HCT116 (cell line): ENCODE results near the gene RIT2. TPM values are rescaled to one million over a fixed set of nuclear protein-coding genes. Genes with fewer than 3 reads are reported as not detected.

Source experiments
- ATAC-seq: fragments of 200-7000 bp; cut with Tn5 transposase; 2 replicates; pipeline ENCODE4 v1.9.1; 2020; ENCODE audit warnings: mild to moderate bottlenecking, moderate library complexity
- BruUV-seq: library from RNA; stranded (reverse); fragments of 400-500 nt; replicated peaks from 2 replicates; lab custom pipeline; 2021; lab: Mats Ljungman, UMichigan
- CTCF ChIA-PET: fragments of 300-600 bp; sonication (Branson Sonifier 250); formaldehyde crosslinking; loops from one replicate; lab custom pipeline; 2021; ENCODE audit warnings: antibody characterized with exemption; lab: Charles Lee
- POLR2A ChIA-PET: fragments of 300-600, 350-600 bp; sonication (Branson Sonifier 250); formaldehyde crosslinking; loops from one replicate; lab custom pipeline; 2021; ENCODE audit warnings: antibody characterized with exemption; lab: Charles Lee
- RAD21 ChIA-PET, 2 experiments: fragments of 300-600 bp; sonication (Branson Sonifier 250); formaldehyde crosslinking; loops; one replicate each; lab custom pipeline; 2023; ENCODE audit warnings: low total read pairs in 2 of 2; ENCODE audit not compliant: uncharacterized antibody in 2 of 2, unreplicated experiment in 2 of 2, low non-redundant PET in 1 of 2; lab: Charles Lee
- DNase-seq: peaks from one replicate; pipeline ENCODE4 v3.0.0-alpha.2; 2010; ENCODE audit warnings: low read depth, low spot score
- H2AFZ ChIP-seq: fragments of 200-600 bp; shearing (Covaris generic), sonication (generic); 2 replicates; pipeline ENCODE4 v1.6.1; 2017; ENCODE audit warnings: low read depth, mixed run types, mixed read lengths, antibody characterized with exemption, low read length; ENCODE audit not compliant: poor library complexity, severe bottlenecking
- H3K27ac ChIP-seq: 2 replicates; pipeline ENCODE4 v1.5.1; 2012; ENCODE audit warnings: low read depth, low read length
- H3K27me3 ChIP-seq: fragments of 200-600 bp; sonication (generic); 2 replicates; pipeline ENCODE4 v1.6.1; 2016; ENCODE audit warnings: mixed run types, low read length, mixed read lengths; ENCODE audit not compliant: insufficient read depth
- H3K36me3 ChIP-seq, 2 experiments: fragments of 200-500 bp in 1 of 2; fragments of 200-600 bp in 1 of 2; sonication (Bioruptor generic) in 1 of 2; sonication (generic) in 1 of 2; 2 replicates each; pipeline versions ENCODE4 v1.5.1 to v1.6.1; 2014 to 2016; ENCODE audit warnings: low read length in 2 of 2, inconsistent platforms in 1 of 2, mixed read lengths in 1 of 2, mixed run types in 1 of 2; ENCODE audit not compliant: insufficient read depth in 2 of 2, control insufficient read depth in 1 of 2
- H3K4me1 ChIP-seq, 2 experiments: fragments of 200-600 bp in 1 of 2; sonication (generic) in 1 of 2; 2 replicates each; pipeline versions ENCODE4 v1.5.1 to v1.6.1; 2012 to 2017; ENCODE audit warnings: low read length in 2 of 2, inconsistent platforms in 1 of 2, mild to moderate bottlenecking in 1 of 2, mixed read lengths in 1 of 2, mixed run types in 1 of 2, moderate library complexity in 1 of 2; ENCODE audit not compliant: insufficient read depth in 2 of 2, control insufficient read depth in 1 of 2
- H3K4me2 ChIP-seq: fragments of 200-600 bp; sonication (generic); 2 replicates; pipeline ENCODE4 v1.6.1; 2017; ENCODE audit warnings: mixed run types, low read length, mixed read lengths
- H3K4me3 ChIP-seq, 2 experiments: fragments of 200-600 bp in 1 of 2; sonication (generic) in 1 of 2; replicated peaks in 1 of 2; 2 replicates each; pipeline ENCODE4 v1.5.1; 2011 to 2016; ENCODE audit warnings: low read length in 2 of 2, control low read depth in 1 of 2, low read depth in 1 of 2, mild to moderate bottlenecking in 1 of 2, mixed read lengths in 1 of 2, mixed run types in 1 of 2
- H3K79me2 ChIP-seq: fragments of 200-600 bp; sonication (generic); 2 replicates; pipeline ENCODE4 v1.6.1; 2017; ENCODE audit warnings: mild to moderate bottlenecking, mixed run types, low read length, moderate library complexity, mixed read lengths; ENCODE audit not compliant: insufficient read depth
- H3K9ac ChIP-seq: fragments of 200-600 bp; sonication (generic); 2 replicates; pipeline ENCODE4 v1.6.1; 2016; ENCODE audit warnings: low read length, mixed read lengths
- H3K9me2 ChIP-seq: fragments of 200-600 bp; sonication (generic), shearing (Covaris generic); 2 replicates; pipeline ENCODE4 v1.6.1; 2017; ENCODE audit warnings: mixed run types, mild to moderate bottlenecking, moderate library complexity; ENCODE audit not compliant: insufficient read depth
- H3K9me3 ChIP-seq, 2 experiments: fragments of 200-500 bp in 1 of 2; fragments of 200-600 bp in 1 of 2; sonication (Bioruptor generic) in 1 of 2; sonication (generic) in 1 of 2; 2 replicates each; pipeline ENCODE4 v1.6.1; 2014 to 2017; ENCODE audit warnings: low read length in 2 of 2, mixed read lengths in 2 of 2, inconsistent platforms in 1 of 2, low read depth in 1 of 2, mild to moderate bottlenecking in 1 of 2, mixed run types in 1 of 2, moderate library complexity in 1 of 2; ENCODE audit not compliant: control insufficient read depth in 1 of 2, insufficient read depth in 1 of 2
- H4K20me1 ChIP-seq: fragments of 200-600 bp; sonication (generic), shearing (Covaris generic); 2 replicates; pipeline ENCODE4 v1.6.1; 2017; ENCODE audit warnings: mixed run types, mild to moderate bottlenecking, moderate library complexity; ENCODE audit not compliant: insufficient read depth
- ATF3 ChIP-seq: IDR thresholded peaks from 2 replicates; pipeline ENCODE4 v1.6.1; 2012
- CBX3 ChIP-seq: IDR thresholded peaks from 2 replicates; pipeline ENCODE4 v1.6.1; 2012; ENCODE audit warnings: low read depth
- CEBPB ChIP-seq: IDR thresholded peaks from 2 replicates; pipeline ENCODE4 v1.6.1; 2012; ENCODE audit warnings: low read depth
- CTCF ChIP-seq, 3 experiments: fragments of 200-600 bp in 1 of 3; sonication (generic) in 1 of 3; IDR thresholded peaks in 2 of 3; conservative IDR thresholded peaks in 1 of 3; 2 replicates each; pipeline ENCODE4 v1.5.1; 2012 to 2017; ENCODE audit warnings: low read depth in 2 of 3, low read length in 2 of 3, antibody characterized with exemption in 1 of 3, borderline replicate concordance in 1 of 3, control low read depth in 1 of 3, mild to moderate bottlenecking in 1 of 3, mixed read lengths in 1 of 3, mixed run types in 1 of 3, moderate library complexity in 1 of 3; ENCODE audit not compliant: insufficient read depth in 1 of 3
- EGR1 ChIP-seq: IDR thresholded peaks from 2 replicates; pipeline ENCODE4 v1.6.1; 2012; ENCODE audit warnings: low read depth
- ELF1 ChIP-seq: IDR thresholded peaks from 2 replicates; pipeline ENCODE4 v1.6.1; 2012; ENCODE audit warnings: low read depth, borderline replicate concordance
- EZH2 ChIP-seq: fragments of 200-600 bp; sonication (generic); IDR thresholded peaks from 2 replicates; pipeline ENCODE4 v1.6.1; 2017; ENCODE audit warnings: antibody characterized with exemption, mixed run types
- EZH2phosphoT487 ChIP-seq: fragments of 200-600 bp; IDR thresholded peaks from 2 replicates; pipeline ENCODE4 v1.6.1; 2018; ENCODE audit warnings: antibody characterized with exemption, borderline replicate concordance
- POLR2AphosphoS5 ChIP-seq: IDR thresholded peaks from 2 replicates; pipeline ENCODE4 v1.6.1; 2011; ENCODE audit warnings: mild to moderate bottlenecking, low read depth, low read length, moderate library complexity
- RAD21 ChIP-seq: IDR thresholded peaks from 2 replicates; pipeline ENCODE4 v1.6.1; 2012; ENCODE audit warnings: low read depth, mild to moderate bottlenecking
- SP1 ChIP-seq: IDR thresholded peaks from 2 replicates; pipeline ENCODE4 v1.6.1; 2012; ENCODE audit warnings: low read depth
- YY1 ChIP-seq: IDR thresholded peaks from 2 replicates; pipeline ENCODE4 v1.6.1; 2011; ENCODE audit warnings: low read length, low read depth, moderate library complexity, mild to moderate bottlenecking; ENCODE audit not compliant: insufficient replicate concordance; ENCODE audit errors: extremely low read depth
- ZBTB33 ChIP-seq: IDR thresholded peaks from 2 replicates; pipeline ENCODE4 v1.6.1; 2011; ENCODE audit warnings: mild to moderate bottlenecking, low read length, moderate library complexity; ENCODE audit not compliant: insufficient replicate concordance; ENCODE audit errors: extremely low read depth
- ZNF274 ChIP-seq: fragments of 200-500 bp; sonication (Bioruptor generic); IDR thresholded peaks from 2 replicates; pipeline ENCODE4 v1.6.1; 2014; ENCODE audit warnings: mild to moderate bottlenecking, low read depth, low read length, inconsistent platforms
- intact Hi-C: fragments of 100-400 bp; cut with micrococcal nuclease; formaldehyde crosslinking; loops from 2 replicates; pipeline ENCODE4 v1.10.0; 2022
- total RNA-seq: library from RNA; stranded (reverse); gene quantifications from one replicate; pipeline ENCODE4 v1.2.1, GENCODE V29; 2021; ENCODE audit not compliant: unreplicated experiment

The RIT2 gene
- total RNA-seq, 1 experiment from 2014 or later, result not detected

- Histone ChIP-seq H3K9me3 (peaks cover 0 to 9% of the 10 kb centered on the region in 2 experiments; a peak in 1 of 4 replicates), H3K27ac (no peak overlapping the region), H3K4me3 (no peak overlapping the region), H3K9me2 (no peaks in the 10 kb centered on the region), H3K79me2 (no peaks in the 10 kb centered on the region), H3K27me3 (no peaks in the 10 kb centered on the region), H3K4me2 (no peak overlapping the region), H4K20me1 (no peaks in the 10 kb centered on the region), H3K4me1 (no peaks in the 10 kb centered on the region), H3K9ac (no peak overlapping the region), H3K36me3 (no peaks in the 10 kb centered on the region), H2AFZ (no peak overlapping the region)
- ChIA-PET CTCF (no interaction called here), RAD21 (no interaction called here), POLR2A (no interaction called here)
- DNase-seq (no peak), ATAC-seq (no peak)
- no TSS peak for BruUV-seq
- TF ChIP-seq ELF1, result no peak
- no peak for TF ChIP-seq ATF3
- no peak for TF ChIP-seq ZNF274
- TF ChIP-seq ZBTB33, result no peak
- TF ChIP-seq SP1, result no peak
- TF ChIP-seq CEBPB, result no peak
- no peak for TF ChIP-seq POLR2AphosphoS5
- no peak for TF ChIP-seq CTCF (IDR thresholded peaks at IDR 0.05 in 2 of 3, conservative IDR thresholded peaks at IDR 0.05 in 1 of 3; ENCODE audit: borderline replicate concordance in 1 of 3, insufficient read depth in 1 of 3, low read depth in 2 of 3, low read length in 2 of 3)
- no peak for TF ChIP-seq YY1
- no peak for TF ChIP-seq EZH2phosphoT487
- no peak for TF ChIP-seq RAD21
- no peak for TF ChIP-seq EGR1
- no peak for TF ChIP-seq EZH2
- no peak for TF ChIP-seq CBX3
- intact Hi-C loops, result no loop called here
These were observed 322.8 kb downstream of the RIT2 start for GRCh38 chr18:42792731-42793130.
